ENCODE data around the gene PCYT1A. TPM values are rescaled to one million over a fixed set of nuclear protein-coding genes. Genes with fewer than 3 reads are reported as not detected.

PCYT1A gene
- total and polyA plus RNA-seq, 10 of the 15 experiments (the other 5 are each of a cell fraction or from before 2014, with no cell fraction given) = 10.8 to 64.3 (median 48.6) TPM

- TF ChIP-seq E4F1 (IDR thresholded peaks at IDR 0.05; ENCODE audit: borderline replicate concordance, partially characterized antibody) (peak; percentile 87), SUPT20H (IDR thresholded peaks at IDR 0.05; ENCODE audit: borderline replicate concordance, control insufficient read depth, low read depth, low read length) (no peak), ZNF622 (IDR thresholded peaks at IDR 0.05) (no peak), BACH1 (IDR thresholded peaks at IDR 0.05; ENCODE audit: borderline replicate concordance) (no peak; the same call in none of the 2 replicates), NR2C2 (IDR thresholded peaks at IDR 0.05; ENCODE audit: borderline replicate concordance, control insufficient read depth, insufficient read length, low read depth) (no peak), NR2F1 (conservative IDR thresholded peaks at IDR 0.05) (peak; percentile 75), JUND (IDR thresholded peaks at IDR 0.05; ENCODE audit: low read depth, low read length) (no peak), NFYB (IDR thresholded peaks at IDR 0.05; ENCODE audit: insufficient read depth, low read depth, low read length) (peak; percentile 50; the same call in 1 of the 2 replicates), MEF2A (IDR thresholded peaks at IDR 0.05; ENCODE audit: insufficient read depth, low read depth, low read length) (0 out of 2 replicates have a peak, but pooled peaks have one; percentile 19), TBL1XR1 (IDR thresholded peaks at IDR 0.05; ENCODE audit: low read depth, low read length) (no peak), BCL11A (IDR thresholded peaks at IDR 0.05; ENCODE audit: low read depth, low read length) (0 out of 2 replicates have a peak, but pooled peaks have one; percentile 15), EZH2 (IDR thresholded peaks at IDR 0.05; ENCODE audit: borderline replicate concordance, control insufficient read depth, low read depth, low read length) (no peak), SIN3A (IDR thresholded peaks at IDR 0.05; ENCODE audit: low read depth, low read length) (peak; percentile 53; the same call in 1 of the 2 replicates), SP1 (IDR thresholded peaks at IDR 0.05; ENCODE audit: low read depth, low read length) (peak; percentile 36), PAX8 (IDR thresholded peaks at IDR 0.05) (no peak), CBX3 (IDR thresholded peaks at IDR 0.05; ENCODE audit: borderline replicate concordance, low read depth) (no peak), MXI1 (IDR thresholded peaks at IDR 0.05; ENCODE audit: low read depth, low read length) (peak; percentile 78), SIX5 (IDR thresholded peaks at IDR 0.05; ENCODE audit: low read depth, low read length, severe bottlenecking) (peak; percentile 35), SMC3 (IDR thresholded peaks at IDR 0.05; ENCODE audit: borderline replicate concordance, low read length) (no peak), KAT2A (conservative IDR thresholded peaks at IDR 0.05; ENCODE audit: control insufficient read depth, low read depth, low read length) (no peak), CEBPB (IDR thresholded peaks at IDR 0.05; ENCODE audit: borderline replicate concordance in 1 of 2, low read depth in 2 of 2, low read length in 2 of 2) (no peak), RFX5 (IDR thresholded peaks at IDR 0.05; ENCODE audit: low read depth, low read length) (no peak), CHD4 (IDR thresholded peaks at IDR 0.05) (no peak), ZBTB33 (IDR thresholded peaks at IDR 0.05) (no peak), KLF5 (IDR thresholded peaks at IDR 0.05; ENCODE audit: partially characterized antibody) (no peak), NBN (IDR thresholded peaks at IDR 0.05) (peak; percentile 92), SUZ12 (IDR thresholded peaks at IDR 0.05; ENCODE audit: unreplicated experiment) (no peak)
Measured at GRCh38 chr3:196287440-196288140, at the start of gene PCYT1A (continued).

Measured in GM12878 (cell line).